22Rv1 (cell line): ENCODE results near the gene SLC26A1.

ENCODE experiments used
- H3K27ac ChIP-seq: fragments of 450-650 bp; 2 replicates; pipeline ENCODE4 v1.5.1; 2017
- CTCF ChIP-seq: fragments of 450-650 bp; IDR thresholded peaks from 2 replicates; pipeline ENCODE4 v1.5.1; 2017; ENCODE audit warnings: mild to moderate bottlenecking
- ZFX ChIP-seq: fragments of 450-650 bp; IDR thresholded peaks from 2 replicates; pipeline ENCODE4 v1.6.1; 2017; ENCODE audit warnings: antibody characterized with exemption, borderline replicate concordance

Gene SLC26A1

GRCh38 chr4:972651-973424 lies 20.4 kb downstream of the SLC26A1 start:
- TF ChIP-seq ZFX (no peak), CTCF (no peak)
- H3K27ac ChIP-seq = peak overlapping the region; percentile 22

GRCh38 chr4:971666-972500 lies 21.3 kb downstream of the SLC26A1 start:
- TF ChIP-seq ZFX (no peak), CTCF (no peak)
- H3K27ac ChIP-seq = no peak overlapping the region; the same call in 1 of the 2 replicates

- H3K27ac ChIP-seq = no peak overlapping the region
- no peak for TF ChIP-seq CTCF
- no peak for TF ChIP-seq ZFX
Measured at GRCh38 chr4:970854-971520, 22.2 kb downstream of the SLC26A1 start.

- no peak for TF ChIP-seq ZFX
- TF ChIP-seq CTCF = no peak
- H3K27ac ChIP-seq = no peak overlapping the region
Measured at GRCh38 chr4:970046-970745, 23.0 kb downstream of the SLC26A1 start.

GRCh38 chr4:968621-969394 lies 24.4 kb downstream of the SLC26A1 start:
- TF ChIP-seq ZFX (no peak), CTCF (no peak)
- no peak overlapping the region for H3K27ac ChIP-seq

GRCh38 chr4:968221-968620 lies 25.0 kb downstream of the SLC26A1 start:
- H3K27ac ChIP-seq = no peak overlapping the region
- TF ChIP-seq CTCF (no peak), ZFX (no peak)
